GM21576 (cell line): ENCODE results near the gene VAC14.

Experiments
- ATAC-seq: cut with Tn5 transposase; IDR thresholded peaks from one replicate; pipeline ENCODE4 v1.9.1; 2021; ENCODE audit warnings: mild to moderate bottlenecking, moderate library complexity; ENCODE audit not compliant: unreplicated experiment

Gene VAC14

GRCh38 chr16:70709942-70710341 lies 91.0 kb downstream of the VAC14 start:
- ATAC-seq: no peak

- ATAC-seq: no peak
Observed at GRCh38 chr16:70709457-70709856, 91.5 kb downstream of the VAC14 start.

GRCh38 chr16:70708366-70709246 lies 92.4 kb downstream of the VAC14 start:
- ATAC-seq: no peak

GRCh38 chr16:70706948-70707465 lies 94.0 kb downstream of the VAC14 start:
- ATAC-seq: no peak

GRCh38 chr16:70705056-70705455 lies 95.9 kb downstream of the VAC14 start:
- ATAC-seq: no peak

- ATAC-seq: no peak
Observed at GRCh38 chr16:70704586-70704985, 96.4 kb downstream of the VAC14 start.

GRCh38 chr16:70703835-70704381 lies 97.0 kb downstream of the VAC14 start:
- no peak for ATAC-seq

- ATAC-seq: no peak
Observed at GRCh38 chr16:70703041-70703834, 97.7 kb downstream of the VAC14 start.

- ATAC-seq: no peak
Observed at GRCh38 chr16:70702624-70703023, 98.3 kb downstream of the VAC14 start.

- no peak for ATAC-seq
Observed at GRCh38 chr16:70701998-70702397, 99.0 kb downstream of the VAC14 start.

GRCh38 chr16:70701596-70701995 lies 99.4 kb downstream of the VAC14 start:
- ATAC-seq: no peak

- no peak for ATAC-seq
Observed at GRCh38 chr16:70701036-70701435, 99.9 kb downstream of the VAC14 start.

GRCh38 chr16:70700101-70701020 lies 100.6 kb downstream of the VAC14 start:
- ATAC-seq: no peak

GRCh38 chr16:70699696-70700095 lies 101.3 kb downstream of the VAC14 start:
- no peak for ATAC-seq

- no peak for ATAC-seq
Observed at GRCh38 chr16:70698901-70699300, 102.1 kb downstream of the VAC14 start.

- ATAC-seq: no peak
Observed at GRCh38 chr16:70697594-70698170, 103.3 kb downstream of the VAC14 start.

GRCh38 chr16:70696952-70697593 lies 103.9 kb downstream of the VAC14 start:
- ATAC-seq: no peak

- ATAC-seq: no peak
Observed at GRCh38 chr16:70696355-70696754, 104.6 kb downstream of the VAC14 start.

GRCh38 chr16:70695331-70696070 lies 105.5 kb downstream of the VAC14 start:
- no peak for ATAC-seq
